ENCODE measurements around the gene SLC35F3.

Gene SLC35F3

GRCh38 chr1:233907151-233907550, 2.7 kb downstream of the SLC35F3 start:
- H3K4me3 ChIP-seq (ENCODE audit: low read length), result no peak overlapping the region
- DNase-seq (ENCODE audit: low read depth, low spot score), result no peak

GRCh38 chr1:233908092-233908491, 3.6 kb downstream of the SLC35F3 start:
- H3K4me3 ChIP-seq (ENCODE audit: low read length), result no peak overlapping the region
- DNase-seq (ENCODE audit: low read depth, low spot score), result no peak

GRCh38 chr1:233909195-233909594, 4.7 kb downstream of the SLC35F3 start:
- DNase-seq (ENCODE audit: low read depth, low spot score), result no peak
- no peak overlapping the region for H3K4me3 ChIP-seq (ENCODE audit: low read length)

GRCh38 chr1:233912447-233912846, 8.0 kb downstream of the SLC35F3 start:
- no peak for DNase-seq (ENCODE audit: low read depth, low spot score)
- no peak overlapping the region for H3K4me3 ChIP-seq (ENCODE audit: low read length)

DNA sequence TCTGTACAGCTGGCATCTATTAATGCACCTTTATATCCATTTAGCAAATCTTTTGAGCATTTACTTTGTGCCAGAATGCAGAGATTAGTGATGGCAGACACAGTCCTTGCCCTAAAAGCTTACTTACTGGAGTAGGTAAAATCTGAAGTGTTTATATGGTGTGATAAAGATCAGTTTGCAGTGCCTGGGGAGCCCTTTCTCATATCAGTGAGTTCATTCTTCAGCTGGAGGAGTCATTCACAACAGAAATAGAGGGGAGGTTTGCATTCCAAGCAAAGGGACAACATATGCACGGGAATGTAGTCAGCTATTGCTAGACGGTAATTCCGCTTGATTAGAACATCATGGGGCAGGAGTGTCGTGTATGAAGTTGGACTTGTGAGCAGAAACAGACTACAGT, 8.4 kb downstream of the SLC35F3 start:
- H3K4me3 ChIP-seq (ENCODE audit: low read length), result no peak overlapping the region
- DNase-seq (ENCODE audit: low read depth, low spot score), result no peak

GRCh38 chr1:233916706-233917105, 12.2 kb downstream of the SLC35F3 start:
- H3K4me3 ChIP-seq (ENCODE audit: low read length), result no peak overlapping the region
- DNase-seq (ENCODE audit: low read depth, low spot score), result no peak

- DNase-seq (ENCODE audit: low read depth, low spot score), result no peak
- H3K4me3 ChIP-seq (ENCODE audit: low read length), result no peak overlapping the region
Measured at GRCh38 chr1:233919786-233920185, 15.3 kb downstream of the SLC35F3 start.

- no peak overlapping the region for H3K4me3 ChIP-seq (ENCODE audit: low read length)
- no peak for DNase-seq (ENCODE audit: low read depth, low spot score)
Measured at GRCh38 chr1:233928123-233928522, 23.6 kb downstream of the SLC35F3 start.

DNA sequence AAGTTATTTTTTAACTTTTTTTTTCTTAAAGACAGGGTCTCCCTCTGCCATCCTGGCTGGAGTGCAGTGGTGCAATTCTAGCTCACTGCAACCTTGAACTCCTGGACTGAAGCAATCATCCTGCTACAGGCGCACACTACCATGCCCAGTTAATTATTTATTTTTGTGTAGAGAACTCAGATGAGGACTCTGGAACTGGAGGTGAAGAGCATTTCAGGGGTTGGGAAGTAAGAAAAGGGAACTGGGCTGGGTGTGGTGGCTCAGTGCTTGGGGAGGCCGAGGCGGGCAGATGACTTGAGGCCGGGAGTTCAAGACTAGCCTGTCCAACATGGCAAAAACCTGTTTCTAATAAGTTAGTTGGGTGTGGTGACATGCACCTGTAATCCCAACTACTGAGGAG, 28.9 kb downstream of the SLC35F3 start:
- no peak overlapping the region for H3K4me3 ChIP-seq (ENCODE audit: low read length)
- DNase-seq (ENCODE audit: low read depth, low spot score), result no peak

DNA sequence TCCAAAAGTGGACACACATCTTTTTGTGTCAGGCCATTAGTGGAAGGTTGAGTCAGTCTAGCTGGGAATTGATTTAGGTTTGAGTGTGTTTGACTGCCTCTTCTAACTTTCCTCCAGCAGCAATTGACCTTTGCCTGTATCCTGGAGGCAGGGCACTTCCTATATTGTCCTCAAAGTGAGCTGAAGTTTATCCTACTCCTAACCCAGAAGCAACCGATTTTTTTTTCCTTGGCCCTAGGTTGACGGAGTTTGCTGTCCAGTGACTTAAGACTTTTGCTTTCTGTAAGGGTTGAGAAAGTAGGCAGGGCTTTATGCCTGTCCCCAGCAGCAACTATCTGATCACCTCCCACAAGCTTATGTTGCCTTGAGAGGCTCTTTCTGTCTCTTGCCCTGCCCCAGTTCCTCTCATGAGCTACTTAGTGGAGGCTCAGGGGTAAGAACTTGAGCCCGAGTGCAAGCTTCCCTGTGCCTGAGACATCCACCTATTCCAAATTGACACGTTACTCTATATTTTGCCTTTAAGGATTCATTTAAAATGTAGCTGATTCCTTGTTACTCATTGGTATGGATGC, 30.9 kb downstream of the SLC35F3 start:
- no peak overlapping the region for H3K4me3 ChIP-seq (ENCODE audit: low read length)
- DNase-seq (ENCODE audit: low read depth, low spot score), result no peak

DNA sequence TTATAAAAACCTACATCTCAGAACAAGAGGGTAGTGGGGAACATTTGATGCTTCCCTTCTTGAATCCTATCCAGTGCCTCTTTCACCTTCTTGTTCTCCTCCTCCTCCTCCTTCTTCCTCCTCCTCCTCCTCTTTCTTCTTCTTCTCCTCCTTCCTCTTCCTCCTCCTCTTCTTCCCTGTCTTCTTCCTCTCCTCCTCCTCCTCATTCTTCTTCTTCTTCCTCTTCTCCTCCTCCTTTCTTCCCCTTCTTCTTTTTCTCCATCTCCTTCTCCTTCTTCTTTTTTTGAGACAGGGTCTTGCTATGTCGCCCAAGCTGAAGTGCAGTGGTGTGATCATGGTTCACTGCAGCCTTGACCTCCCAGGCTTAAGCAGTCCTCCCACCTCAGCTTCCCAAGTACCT, 31.9 kb downstream of the SLC35F3 start:
- DNase-seq (ENCODE audit: low read depth, low spot score), result no peak
- H3K4me3 ChIP-seq (ENCODE audit: low read length), result no peak overlapping the region

DNA sequence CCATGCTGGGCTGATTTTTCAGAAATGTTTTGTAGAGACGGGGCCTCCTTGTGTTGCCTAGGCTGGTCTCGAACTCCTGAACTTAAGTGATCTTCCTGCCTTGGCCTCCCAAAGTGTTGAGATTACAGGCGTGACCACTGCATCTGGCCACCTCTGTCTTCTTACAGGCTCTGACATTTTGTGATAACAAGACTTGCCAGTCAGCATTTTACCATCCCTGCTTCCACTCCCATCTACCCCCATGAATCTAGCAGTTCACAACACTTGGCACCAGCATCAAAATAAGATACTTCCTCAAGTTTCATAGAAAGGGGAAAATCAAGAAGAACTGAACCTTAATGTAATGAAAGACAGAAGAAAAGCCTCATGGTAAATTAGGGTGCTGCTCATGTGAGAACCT, 32.4 kb downstream of the SLC35F3 start:
- H3K4me3 ChIP-seq (ENCODE audit: low read length), result no peak overlapping the region
- DNase-seq (ENCODE audit: low read depth, low spot score), result no peak

DNA sequence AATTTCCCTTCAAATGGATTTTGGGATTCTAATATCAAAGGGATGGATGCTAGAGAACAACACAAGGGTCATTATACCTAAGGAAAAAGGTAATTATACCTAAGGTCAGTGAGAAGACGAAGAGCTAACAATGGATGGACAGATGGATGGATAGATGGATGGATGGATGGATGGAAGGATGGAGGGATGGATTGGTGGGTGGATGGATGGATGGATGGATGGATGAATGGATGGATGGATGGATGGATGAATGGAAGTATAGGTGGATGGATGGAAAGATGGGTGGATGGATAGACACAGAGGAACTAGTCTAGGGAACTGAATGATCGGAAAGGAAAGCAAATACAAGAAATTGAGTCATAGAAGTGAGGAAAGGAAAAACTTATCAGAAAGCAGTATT, 34.0 kb downstream of the SLC35F3 start:
- no peak overlapping the region for H3K4me3 ChIP-seq (ENCODE audit: low read length)
- DNase-seq (ENCODE audit: low read depth, low spot score), result no peak

DNA sequence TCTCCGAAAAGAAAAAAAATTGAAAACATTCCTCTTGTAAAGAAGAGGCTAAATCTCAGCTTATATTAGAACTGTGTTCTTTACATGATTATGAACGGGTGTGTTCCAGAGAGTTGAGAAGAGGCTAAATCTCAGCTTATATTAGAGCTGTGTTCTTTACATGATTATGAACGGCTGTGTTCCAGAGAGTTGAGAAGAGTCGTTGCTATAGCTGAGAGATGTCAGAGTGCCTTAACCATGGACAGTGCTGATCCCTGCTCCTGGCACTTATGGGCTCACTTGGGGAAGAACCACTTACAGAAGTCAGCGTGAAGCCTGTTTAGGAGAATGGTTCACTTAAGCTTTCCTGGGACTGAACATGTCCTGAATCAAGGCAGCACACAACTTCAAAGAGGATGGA, 35.0 kb downstream of the SLC35F3 start:
- DNase-seq (ENCODE audit: low read depth, low spot score), result no peak
- no peak overlapping the region for H3K4me3 ChIP-seq (ENCODE audit: low read length)

DNA sequence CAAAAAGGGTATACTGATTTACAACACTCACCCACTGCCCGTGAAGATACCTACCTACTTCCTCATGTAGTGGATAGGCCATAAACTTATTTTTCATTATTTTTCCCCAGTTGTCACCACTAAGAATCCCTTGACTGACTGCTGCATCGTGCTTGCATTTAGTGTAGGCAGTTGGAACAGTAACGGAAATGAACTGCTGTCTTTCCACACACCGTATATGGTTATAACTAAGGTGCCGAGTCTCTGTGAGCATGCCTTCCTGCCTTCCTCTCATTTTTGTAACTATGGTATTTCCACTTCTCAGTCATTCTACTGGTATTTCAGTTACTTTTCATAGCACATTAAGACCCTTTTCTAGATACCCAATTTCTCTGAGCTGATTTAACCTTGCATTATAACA, 36.4 kb downstream of the SLC35F3 start:
- no peak overlapping the region for H3K4me3 ChIP-seq (ENCODE audit: low read length)
- peak; percentile 6 for DNase-seq (ENCODE audit: low read depth, low spot score)

DNA sequence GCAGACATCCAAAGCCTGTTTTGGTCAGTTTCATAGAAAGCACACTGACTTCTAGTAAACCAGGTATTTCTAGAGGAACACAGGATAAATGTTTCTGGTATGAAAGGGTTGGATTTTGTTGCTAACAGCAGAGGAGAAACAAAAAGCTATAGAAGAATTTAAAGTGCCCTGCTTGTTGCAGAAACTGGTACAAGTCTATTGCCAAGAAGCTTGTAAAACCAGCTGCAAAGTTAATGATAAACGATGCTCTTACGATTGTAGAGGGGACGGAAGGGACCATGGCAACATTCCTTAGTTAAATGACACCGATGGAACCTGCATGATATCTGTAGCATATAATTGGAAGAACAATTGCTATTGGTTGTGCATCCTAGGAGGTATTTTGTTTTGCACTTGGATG, 40.1 kb downstream of the SLC35F3 start:
- H3K4me3 ChIP-seq (ENCODE audit: low read length), result no peak overlapping the region
- no peak for DNase-seq (ENCODE audit: low read depth, low spot score)

- DNase-seq (ENCODE audit: low read depth, low spot score), result no peak
Measured at GRCh38 chr1:233945573-233945972, 41.1 kb downstream of the SLC35F3 start.

DNA sequence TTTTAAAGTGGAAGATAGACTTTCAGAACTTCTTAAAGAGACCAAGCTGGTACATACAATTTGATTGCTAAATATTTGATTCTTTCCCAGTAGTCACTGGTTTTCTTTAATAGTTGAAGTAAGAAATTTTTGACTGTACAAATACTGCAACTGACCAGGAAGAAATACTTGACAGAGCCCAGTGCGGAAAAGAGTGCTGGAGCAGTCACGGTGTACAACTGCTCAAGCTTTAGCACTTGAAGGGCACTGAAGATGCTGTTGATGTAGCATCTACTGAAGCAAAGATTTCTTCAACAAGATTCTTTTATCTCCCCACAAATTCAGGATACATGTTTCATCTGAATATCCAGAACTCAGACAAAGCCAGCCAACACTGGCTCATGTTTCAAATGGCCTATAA, 41.5 kb downstream of the SLC35F3 start:
- no peak for DNase-seq (ENCODE audit: low read depth, low spot score)
- no peak overlapping the region for H3K4me3 ChIP-seq (ENCODE audit: low read length)

More at GRCh38 chr1:233945573-233945972, 41.1 kb downstream of the SLC35F3 start:
- no peak overlapping the region for H3K4me3 ChIP-seq (ENCODE audit: low read length)

DNA sequence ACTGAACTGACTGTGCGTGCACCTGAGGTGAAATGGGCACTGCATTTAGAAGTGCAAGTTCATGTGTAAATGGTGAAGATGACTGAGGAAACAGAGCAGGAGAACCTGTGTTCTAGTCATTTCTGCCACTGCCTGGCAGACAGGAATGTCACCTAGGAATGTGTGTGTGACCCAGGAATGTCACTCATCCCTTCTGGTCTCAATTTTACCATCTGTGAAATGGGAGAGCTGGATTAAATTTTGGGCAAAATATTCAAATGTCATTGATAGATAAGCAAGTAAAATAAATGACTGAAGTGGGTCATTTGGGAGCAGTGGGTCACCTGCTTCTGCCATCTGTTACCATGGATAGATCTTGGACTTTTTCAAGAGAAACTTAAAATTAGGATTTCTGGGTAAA, 42.2 kb downstream of the SLC35F3 start:
- DNase-seq (ENCODE audit: low read depth, low spot score), result no peak

DNA sequence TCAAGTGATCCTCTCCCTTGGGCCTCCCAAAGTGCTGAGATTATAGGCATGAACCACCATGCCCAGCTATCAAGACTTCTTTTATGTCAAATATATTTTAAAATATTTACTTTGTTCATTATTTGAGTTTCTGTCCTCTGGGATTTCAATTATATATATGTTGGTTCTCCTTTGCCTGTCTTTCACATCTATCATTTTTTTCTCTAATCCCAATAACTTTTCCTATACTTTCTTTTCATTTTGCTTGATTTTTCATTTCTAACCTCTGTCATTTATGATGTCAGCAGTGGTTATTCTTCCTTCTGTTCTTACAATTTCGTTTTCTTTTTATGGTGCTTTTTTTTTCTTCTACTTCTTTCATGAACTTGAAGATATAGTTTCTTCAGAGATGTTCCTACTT, 47.3 kb downstream of the SLC35F3 start:
- DNase-seq (ENCODE audit: low read depth, low spot score), result no peak
- no peak overlapping the region for H3K4me3 ChIP-seq (ENCODE audit: low read length)

More for the DNA sequence above, 42.2 kb downstream of the SLC35F3 start:
- H3K4me3 ChIP-seq (ENCODE audit: low read length), result no peak overlapping the region

DNA sequence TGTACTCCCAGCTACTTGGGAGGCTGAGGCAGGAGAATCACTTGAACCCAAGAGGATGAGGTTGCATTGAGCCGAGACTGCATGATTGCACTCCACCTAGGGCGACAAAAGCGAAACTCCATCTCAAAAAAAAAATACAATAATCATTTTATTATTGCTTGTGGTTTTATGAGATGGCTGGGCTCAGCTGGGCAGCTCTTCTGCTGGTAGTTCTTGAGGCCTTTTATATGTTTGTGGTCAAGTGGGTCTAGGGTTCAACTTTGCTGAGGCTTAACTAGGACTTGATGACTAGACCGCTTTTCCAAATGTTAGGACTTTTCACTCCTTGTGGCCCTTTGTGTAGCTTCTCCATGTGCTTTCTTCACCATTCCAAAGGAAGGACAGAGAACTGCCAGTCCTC, 53.2 kb downstream of the SLC35F3 start:
- no peak overlapping the region for H3K4me3 ChIP-seq (ENCODE audit: low read length)
- no peak for DNase-seq (ENCODE audit: low read depth, low spot score)

GRCh38 chr1:233959102-233959501, 54.6 kb downstream of the SLC35F3 start:
- no peak overlapping the region for H3K4me3 ChIP-seq (ENCODE audit: low read length)
- DNase-seq (ENCODE audit: low read depth, low spot score), result no peak

All from Jurkat, Clone E6-1 (cell line).